Stomach smooth muscle (tissue), 2 donors: ENCODE results near the gene ITGB3BP.
"Not testable (repeated sequence)": the region's sequence is repeated elsewhere in the genome, so short reads cannot be mapped to it uniquely, and the experiment has no call there.

ENCODE experiments used
- H3K27ac ChIP-seq: one replicate; pipeline ENCODE4 v1.7.0; 2013; ENCODE audit warnings: mild to moderate bottlenecking, low read length, inconsistent platforms
- H3K27me3 ChIP-seq, 2 donors: one replicate each; pipeline ENCODE4 v1.7.0; 2013; ENCODE audit warnings: low read length in 2 of 2; ENCODE audit not compliant: insufficient read depth in 2 of 2, control insufficient read depth in 1 of 2
- H3K36me3 ChIP-seq, 2 donors: one replicate each; pipeline ENCODE4 v1.7.0; 2013; ENCODE audit warnings: low read length in 2 of 2; ENCODE audit not compliant: control insufficient read depth in 2 of 2, insufficient read depth in 2 of 2
- H3K4me1 ChIP-seq: one replicate; pipeline ENCODE4 v1.7.0; 2013; ENCODE audit warnings: low read length; ENCODE audit not compliant: control insufficient read depth, insufficient read depth
- H3K4me3 ChIP-seq, 2 donors: one replicate each; pipeline ENCODE4 v1.7.0; 2013; ENCODE audit warnings: low read length in 2 of 2
- H3K9ac ChIP-seq, 2 donors: one replicate each; pipeline ENCODE4 v1.7.0; 2013; ENCODE audit warnings: low read length in 2 of 2, mild to moderate bottlenecking in 1 of 2
- H3K9me3 ChIP-seq, 2 donors: one replicate each; pipeline ENCODE4 v1.7.0; 2013; ENCODE audit warnings: low read length in 2 of 2; ENCODE audit not compliant: control insufficient read depth in 2 of 2
- donor health status: healthy.
- donor health status: Pancreatic carcinoma.

The ITGB3BP gene

DNA sequence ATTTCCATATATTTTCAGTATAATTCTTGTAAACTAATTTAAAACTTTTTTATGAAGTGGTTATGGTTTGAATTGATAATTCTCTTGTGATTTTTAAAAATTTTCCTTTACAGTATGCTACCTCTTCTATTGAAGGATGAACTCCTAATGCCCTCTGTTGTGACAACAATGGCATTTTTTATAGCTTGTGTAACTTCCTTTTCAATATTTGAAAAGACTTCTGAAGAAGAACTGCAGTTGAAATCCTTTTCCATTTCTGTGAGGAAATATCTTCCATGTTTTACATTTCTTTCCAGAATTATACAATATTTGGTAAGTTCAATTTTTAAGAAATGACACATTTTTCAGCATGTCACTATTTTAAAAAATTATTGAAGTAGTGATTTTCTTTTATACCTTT lies 94.2 kb downstream of the ITGB3BP start:
- Histone ChIP-seq H3K4me1 (no peaks in the 10 kb centered on the region), H3K27ac (no peak overlapping the region)

GRCh38 chr1:63423649-63424048 lies 99.4 kb downstream of the ITGB3BP start:
- Histone ChIP-seq H3K9me3 (no peaks in the 10 kb centered on the region), H3K36me3 (peaks cover 0 to 3% of the 10 kb centered on the region in 2 donors), H3K4me1 (no peaks in the 10 kb centered on the region), H3K9ac (no peak overlapping the region), H3K27ac (no peak overlapping the region), H3K4me3 (no peak overlapping the region), H3K27me3 (no peaks in the 10 kb centered on the region)

More for the DNA sequence above, 94.2 kb downstream of the ITGB3BP start:
- Histone ChIP-seq H3K4me3 (no peak overlapping the region), H3K9ac (no peak overlapping the region), H3K36me3 (peaks cover 0 to 5% of the 10 kb centered on the region in 2 donors), H3K27me3 (no peaks in the 10 kb centered on the region), H3K9me3 (peaks cover 0 to 4% of the 10 kb centered on the region in 2 donors)

DNA sequence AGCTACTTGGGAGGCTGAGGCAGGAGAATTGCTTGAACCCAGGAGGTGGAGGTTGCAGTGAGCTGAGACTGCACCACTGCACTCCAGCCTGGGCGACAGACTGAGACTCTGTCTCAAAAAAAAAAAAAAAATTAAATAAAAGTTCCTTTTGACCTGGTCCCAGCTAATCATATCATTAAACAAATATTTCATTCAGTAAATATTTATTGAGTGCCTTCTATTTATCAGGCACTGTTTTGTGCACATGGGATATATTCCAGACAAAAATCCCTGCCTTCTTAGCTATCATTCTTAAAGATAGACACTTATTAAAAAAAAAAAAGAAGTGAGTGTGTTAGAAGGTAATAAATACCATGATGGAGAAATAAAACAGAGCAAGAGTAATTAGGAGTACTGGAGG lies 102.3 kb downstream of the ITGB3BP start:
- not testable (repeated sequence) for H3K36me3 ChIP-seq, H3K9ac ChIP-seq, H3K4me3 ChIP-seq

GRCh38 chr1:63418101-63418500 lies 104.9 kb downstream of the ITGB3BP start:
- H3K4me3 ChIP-seq: no peak overlapping the region
- no peaks in the 10 kb centered on the region for H3K4me1 ChIP-seq
- peaks cover 0 to 5% of the 10 kb centered on the region in 2 donors for H3K36me3 ChIP-seq
- no peak overlapping the region for H3K27ac ChIP-seq
- H3K9ac ChIP-seq: no peak overlapping the region
- H3K9me3 ChIP-seq: no peaks in the 10 kb centered on the region
- H3K27me3 ChIP-seq: no peaks in the 10 kb centered on the region

More for the DNA sequence above, 102.3 kb downstream of the ITGB3BP start:
- not testable (repeated sequence) for H3K27me3 ChIP-seq, H3K9me3 ChIP-seq, H3K27ac ChIP-seq, H3K4me1 ChIP-seq

DNA sequence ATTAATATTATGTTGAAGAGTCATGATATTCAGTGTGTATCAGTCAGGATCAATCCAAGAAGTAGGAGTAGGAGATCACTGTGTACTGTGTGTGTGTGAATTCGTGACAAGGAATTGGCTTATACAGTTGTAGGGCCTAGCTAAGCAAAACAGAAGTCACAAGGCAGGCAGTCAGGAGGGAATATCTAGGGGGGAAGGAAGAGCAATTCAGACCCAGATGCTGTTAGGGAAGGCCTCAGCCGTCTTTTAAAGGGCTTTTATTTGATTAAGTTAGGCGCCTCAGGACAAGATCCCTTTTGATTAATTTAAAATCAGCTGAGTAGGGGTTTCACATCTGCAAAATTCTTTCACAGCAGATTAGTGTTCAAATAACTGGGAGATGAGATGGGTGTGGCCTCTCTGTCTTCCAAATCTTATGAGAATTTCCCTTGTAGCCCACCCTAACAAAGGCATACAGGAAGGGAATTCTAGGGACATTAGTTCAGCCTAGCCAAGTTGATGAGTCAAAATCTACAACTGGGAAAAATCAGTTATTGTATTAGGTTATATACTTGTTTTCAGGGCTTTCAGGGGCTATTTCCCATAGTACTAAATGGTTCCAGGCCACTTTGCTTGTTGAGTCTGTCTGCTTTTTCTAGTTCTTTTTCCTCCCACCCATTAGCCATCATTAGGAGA lies 108.2 kb downstream of the ITGB3BP start:
- Histone ChIP-seq H3K4me3 (no peak overlapping the region), H3K27ac (no peak overlapping the region), H3K9me3 (no peaks in the 10 kb centered on the region), H3K27me3 (no peaks in the 10 kb centered on the region), H3K9ac (no peak overlapping the region), H3K36me3 (peaks cover 2 to 7% of the 10 kb centered on the region in 2 donors), H3K4me1 (no peaks in the 10 kb centered on the region)

- Histone ChIP-seq H3K9me3 (no peaks in the 10 kb centered on the region), H3K27ac (no peak overlapping the region), H3K27me3 (no peaks in the 10 kb centered on the region), H3K4me1 (no peaks in the 10 kb centered on the region), H3K36me3 (peaks cover 2 to 7% of the 10 kb centered on the region in 2 donors), H3K9ac (no peak overlapping the region), H3K4me3 (no peak overlapping the region)
Observed at GRCh38 chr1:63413394-63413793, 109.6 kb downstream of the ITGB3BP start.

DNA sequence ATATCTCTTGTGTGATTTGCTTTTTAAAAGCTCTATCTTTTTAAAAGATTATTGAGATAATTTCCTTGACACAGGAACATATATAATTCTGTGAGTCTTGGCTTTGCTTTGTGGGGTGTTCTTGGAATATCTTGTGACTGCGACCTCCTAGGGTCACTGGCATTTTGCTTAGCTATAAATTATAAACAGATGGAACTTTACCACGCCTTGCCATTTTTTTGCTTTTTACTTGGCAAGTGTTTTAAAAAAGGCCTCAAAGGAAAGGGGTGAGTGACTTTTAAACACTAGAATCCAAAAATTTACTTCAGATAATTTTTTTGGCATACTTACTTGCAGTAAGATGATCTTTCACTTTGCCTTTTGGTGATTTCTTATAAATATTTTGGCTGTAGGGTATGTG lies 112.0 kb downstream of the ITGB3BP start:
- Histone ChIP-seq H3K36me3 (peaks cover 2 to 7% of the 10 kb centered on the region in 2 donors), H3K9ac (no peak overlapping the region), H3K27ac (no peak overlapping the region)

DNA sequence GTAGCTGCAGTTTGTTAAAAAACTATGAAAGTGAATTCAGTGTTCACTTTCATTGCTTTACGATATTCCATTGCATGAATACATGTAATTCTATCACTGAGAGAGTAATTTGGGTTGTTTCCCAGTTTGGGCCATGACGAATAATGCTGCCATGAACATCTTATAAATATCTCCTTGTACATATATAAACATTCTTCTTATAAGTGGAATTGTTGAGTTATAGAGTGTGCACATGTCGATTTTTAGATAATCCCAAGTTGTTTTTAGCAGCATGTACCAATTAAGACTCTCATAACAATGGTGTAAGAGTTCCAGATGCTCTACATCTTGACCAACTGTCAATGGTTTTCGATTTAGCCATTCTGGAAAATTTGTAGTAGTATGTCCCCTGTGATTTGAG lies 114.7 kb downstream of the ITGB3BP start:
- no peak overlapping the region for H3K9ac ChIP-seq
- H3K4me1 ChIP-seq: no peaks in the 10 kb centered on the region
- H3K36me3 ChIP-seq: peaks cover 0 to 7% of the 10 kb centered on the region in 2 donors
- no peaks in the 10 kb centered on the region for H3K9me3 ChIP-seq
- H3K27me3 ChIP-seq: no peaks in the 10 kb centered on the region
- H3K4me3 ChIP-seq: no peak overlapping the region
- no peak overlapping the region for H3K27ac ChIP-seq

More for the DNA sequence above, 112.0 kb downstream of the ITGB3BP start:
- H3K27me3 ChIP-seq: no peaks in the 10 kb centered on the region
- no peaks in the 10 kb centered on the region for H3K4me1 ChIP-seq
- no peaks in the 10 kb centered on the region for H3K9me3 ChIP-seq
- H3K4me3 ChIP-seq: no peak overlapping the region

DNA sequence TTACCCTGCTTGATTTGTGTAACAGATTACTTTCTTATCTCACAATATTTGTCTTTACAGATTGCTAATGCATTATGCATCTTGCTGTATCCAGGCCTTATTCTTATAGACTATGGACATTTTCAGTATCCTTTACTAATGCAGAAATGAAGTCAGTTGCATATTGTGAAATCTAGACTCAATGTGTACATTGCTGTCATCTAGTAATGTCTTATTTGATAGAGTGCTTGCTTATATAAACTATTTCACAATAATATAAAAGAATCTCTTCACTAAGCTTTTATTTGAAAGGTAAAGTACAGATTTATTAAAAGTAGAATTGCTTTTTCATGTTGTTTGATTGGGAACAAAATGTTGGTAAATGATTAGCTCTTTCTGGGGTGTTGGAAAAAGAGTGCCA lies 116.0 kb downstream of the ITGB3BP start:
- no peaks in the 10 kb centered on the region for H3K27me3 ChIP-seq
- H3K4me3 ChIP-seq: no peak overlapping the region
- no peak overlapping the region for H3K9ac ChIP-seq
- no peak overlapping the region for H3K27ac ChIP-seq
- H3K9me3 ChIP-seq: no peaks in the 10 kb centered on the region
- peaks cover 0 to 4% of the 10 kb centered on the region in 2 donors for H3K36me3 ChIP-seq
- no peaks in the 10 kb centered on the region for H3K4me1 ChIP-seq

DNA sequence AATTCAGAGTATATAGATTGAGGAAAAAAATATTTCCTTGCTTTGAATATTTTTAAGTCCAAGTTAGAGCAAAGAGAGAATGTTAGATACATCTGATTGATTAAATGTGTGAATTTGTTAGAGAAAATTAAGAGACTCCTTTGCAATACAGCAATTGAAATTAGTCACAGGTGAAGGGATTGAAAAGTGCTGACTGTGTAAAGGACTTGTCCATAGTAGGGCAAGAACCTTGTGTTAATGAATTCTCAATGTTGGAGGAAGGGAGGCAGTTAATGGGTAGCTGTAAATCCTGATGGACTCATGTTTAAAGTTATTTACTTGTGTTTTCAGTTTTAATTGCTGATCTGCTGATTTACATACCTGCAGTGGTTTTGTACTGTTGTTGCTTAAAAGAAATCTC lies 117.0 kb downstream of the ITGB3BP start:
- Histone ChIP-seq H3K27ac (no peak overlapping the region), H3K9ac (no peak overlapping the region), H3K36me3 (no peaks in the 10 kb centered on the region), H3K4me3 (no peak overlapping the region), H3K27me3 (no peaks in the 10 kb centered on the region), H3K9me3 (no peaks in the 10 kb centered on the region), H3K4me1 (no peaks in the 10 kb centered on the region)

DNA sequence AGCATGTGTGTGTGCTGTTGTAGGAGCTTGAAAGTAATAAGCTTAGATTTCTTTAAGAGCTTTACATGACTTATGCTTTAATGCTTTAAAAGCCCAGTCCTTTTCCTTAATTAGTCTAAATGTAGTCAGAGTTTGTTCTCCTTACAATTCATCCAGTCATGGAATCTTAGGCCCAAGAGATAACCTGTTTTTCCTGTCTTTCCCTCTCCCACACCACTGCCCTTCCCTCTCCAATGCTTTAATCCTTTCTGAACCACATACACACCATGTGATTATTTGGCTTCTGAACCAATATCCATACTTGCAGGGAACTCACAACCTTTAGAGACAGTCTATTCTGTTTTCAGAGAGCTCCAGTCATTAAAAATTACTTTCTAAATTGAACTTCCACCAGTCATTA lies 118.0 kb downstream of the ITGB3BP start:
- H3K4me3 ChIP-seq: no peak overlapping the region
- H3K27me3 ChIP-seq: no peaks in the 10 kb centered on the region
- H3K4me1 ChIP-seq: no peaks in the 10 kb centered on the region
- H3K9me3 ChIP-seq: no peaks in the 10 kb centered on the region
- no peak overlapping the region for H3K9ac ChIP-seq
- no peak overlapping the region for H3K27ac ChIP-seq
- no peaks in the 10 kb centered on the region for H3K36me3 ChIP-seq
